Measurements from ENCODE around the gene CAMK2D. TPM values are rescaled to one million over a fixed set of nuclear protein-coding genes. Genes with fewer than 3 reads are reported as not detected.
A peak's percentile ranks its signal among the peaks of the same experiment; 100 is the strongest.

CAMK2D gene
- total RNA-seq, 1 experiment from 2014 or later = 9.0 TPM

- no CpG with 5 or more reads among the region's 1 CpG for WGBS (ENCODE audit: extremely low coverage, insufficient read length, low lambda C conversion rate)
- Histone ChIP-seq H3K4me2 (ENCODE audit: insufficient read depth, insufficient read length, low read length) (no peak overlapping the region), H3K23ac (ENCODE audit: insufficient read length, low read depth, low read length) (no peak overlapping the region), H3T11ph (ENCODE audit: low read length) (no peak overlapping the region), H3K4ac (ENCODE audit: low read depth, low read length) (no peak overlapping the region), H3K27ac (ENCODE audit: insufficient read length, low read depth, low read length) (no peak overlapping the region), H3K9ac (ENCODE audit: extremely low read depth, insufficient read length, low read length) (no peak overlapping the region), H3K18ac (ENCODE audit: insufficient read length, low read depth, low read length) (no peak overlapping the region), H2BK20ac (ENCODE audit: low read depth, low read length, poor library complexity, severe bottlenecking) (no peak overlapping the region), H2BK15ac (ENCODE audit: low read depth, low read length) (no peak overlapping the region), H3K27me3 (ENCODE audit: insufficient read depth, low read length) (no peaks in the 10 kb centered on the region), H3K14ac (ENCODE audit: insufficient read depth, low read length) (no peak overlapping the region), H3K56ac (ENCODE audit: insufficient read length, low read depth, low read length) (no peak overlapping the region), H3K4me1 (ENCODE audit: insufficient read depth, low read length) (peaks cover 5% of the 10 kb centered on the region; the same call in 1 of the 2 replicates), H2AFZ (ENCODE audit: low read length) (no peak overlapping the region), H3K79me1 (ENCODE audit: insufficient read depth, low read depth, low read length, poor library complexity, severe bottlenecking) (no peaks in the 10 kb centered on the region), H2BK5ac (ENCODE audit: insufficient read length, low read length) (no peak overlapping the region), H2BK12ac (ENCODE audit: insufficient read length, low read depth, low read length) (no peak overlapping the region), H3K23me2 (ENCODE audit: insufficient read length, low read depth, low read length, poor library complexity, severe bottlenecking) (no peaks in the 10 kb centered on the region), H4K20me1 (ENCODE audit: control insufficient read depth, insufficient read depth, insufficient read length) (no peaks in the 10 kb centered on the region), H3K79me2 (ENCODE audit: insufficient read depth, low read length) (no peaks in the 10 kb centered on the region), H4K8ac (replicated peaks; ENCODE audit: insufficient read length, low read depth, low read length) (no peak overlapping the region), H3K9me3 (ENCODE audit: control insufficient read depth, low read depth, low read length) (no peaks in the 10 kb centered on the region), H2AK5ac (ENCODE audit: insufficient read length, low read length) (no peak overlapping the region), H4K91ac (ENCODE audit: insufficient read length, low read depth, low read length) (no peak overlapping the region), H2BK120ac (ENCODE audit: low read depth, low read length, poor library complexity, severe bottlenecking) (no peak overlapping the region), H4K5ac (ENCODE audit: insufficient read length, low read depth, low read length) (no peak overlapping the region)
- H3K4me1 Mint-ChIP-seq = peaks cover 27 to 28% of the 10 kb centered on the region in 2 experiments
- no peaks in the 10 kb centered on the region for H3K9me3 Mint-ChIP-seq
- no peak for TF ChIP-seq CTCF (conservative IDR thresholded peaks at IDR 0.05)
- no peak for DNase-seq
- H3K27me3 Mint-ChIP-seq (ENCODE audit: low read depth) = no peaks in the 10 kb centered on the region; the same call in 1 of the 2 replicates
- H3K36me3 Mint-ChIP-seq (ENCODE audit: insufficient read depth in 1 of 3, low read depth in 3 of 3) = peaks cover 0 to 6% (median 5%) of the 10 kb centered on the region in 3 experiments; a peak in 4 of 7 replicates
- no peak overlapping the region for H3K4me3 Mint-ChIP-seq
- H3K27ac Mint-ChIP-seq = peak overlapping the region; percentile 8 to 48 (median 37); a peak in 3 of 7 replicates
Observed at GRCh38 chr4:113469023-113469390, 292.5 kb downstream of the CAMK2D start.
